Gastroesophageal sphincter (tissue), 3 donors: ENCODE results near the gene GPR39.

ENCODE experiments used
- POLR2A ChIP-seq, 2 donors: fragments of 450-650 bp; IDR thresholded peaks; one replicate each; pipeline ENCODE4 v1.6.1; 2017; ENCODE audit warnings: antibody characterized with exemption in 2 of 2, mild to moderate bottlenecking in 2 of 2, moderate library complexity in 1 of 2
- TF ChIP-seq, protein P1 (sequence below), 4 experiments: fragments of 200-600 bp in 2 of 4; fragments of 450-650 bp in 2 of 4; sonication (generic) in 1 of 4; IDR thresholded peaks; one replicate each; pipeline ENCODE4 v1.5.1; 2017 to 2019; ENCODE audit warnings: antibody characterized with exemption in 4 of 4, mild to moderate bottlenecking in 2 of 4, moderate library complexity in 2 of 4

DNA sequence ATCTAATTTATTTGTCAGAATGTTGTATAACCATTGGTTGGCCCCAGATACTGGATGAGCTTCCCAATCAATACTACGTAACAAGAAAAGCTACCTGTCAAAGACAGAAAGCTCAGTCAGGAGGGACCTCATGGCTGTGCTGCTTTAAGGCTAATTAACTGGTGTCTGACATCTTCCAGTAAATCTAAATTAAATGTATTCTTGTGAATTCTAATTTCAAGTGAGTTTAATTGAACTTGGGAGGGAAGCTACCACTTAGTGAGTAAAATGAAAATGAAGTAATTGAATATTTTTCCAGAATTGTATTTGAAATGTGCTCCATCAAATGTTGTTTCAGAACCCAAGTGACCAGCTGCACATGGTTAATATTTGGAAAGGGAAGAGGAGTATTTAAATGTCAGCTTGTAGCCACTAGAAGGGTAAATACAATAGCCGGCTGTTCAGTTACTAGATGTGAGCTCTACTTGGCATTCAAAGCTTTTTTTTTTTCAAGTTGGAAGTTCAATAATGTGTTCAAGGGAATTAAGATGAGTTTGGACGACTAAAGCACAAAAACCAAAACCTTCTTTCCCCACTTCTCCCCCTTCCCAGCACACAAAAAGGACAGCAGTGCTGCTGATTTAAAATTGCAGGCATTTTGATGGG is 62.0 kb downstream of the GPR39 start:
- TF ChIP-seq POLR2A (IDR thresholded peaks at IDR 0.05) = no peak
- TF ChIP-seq, protein P1, sequence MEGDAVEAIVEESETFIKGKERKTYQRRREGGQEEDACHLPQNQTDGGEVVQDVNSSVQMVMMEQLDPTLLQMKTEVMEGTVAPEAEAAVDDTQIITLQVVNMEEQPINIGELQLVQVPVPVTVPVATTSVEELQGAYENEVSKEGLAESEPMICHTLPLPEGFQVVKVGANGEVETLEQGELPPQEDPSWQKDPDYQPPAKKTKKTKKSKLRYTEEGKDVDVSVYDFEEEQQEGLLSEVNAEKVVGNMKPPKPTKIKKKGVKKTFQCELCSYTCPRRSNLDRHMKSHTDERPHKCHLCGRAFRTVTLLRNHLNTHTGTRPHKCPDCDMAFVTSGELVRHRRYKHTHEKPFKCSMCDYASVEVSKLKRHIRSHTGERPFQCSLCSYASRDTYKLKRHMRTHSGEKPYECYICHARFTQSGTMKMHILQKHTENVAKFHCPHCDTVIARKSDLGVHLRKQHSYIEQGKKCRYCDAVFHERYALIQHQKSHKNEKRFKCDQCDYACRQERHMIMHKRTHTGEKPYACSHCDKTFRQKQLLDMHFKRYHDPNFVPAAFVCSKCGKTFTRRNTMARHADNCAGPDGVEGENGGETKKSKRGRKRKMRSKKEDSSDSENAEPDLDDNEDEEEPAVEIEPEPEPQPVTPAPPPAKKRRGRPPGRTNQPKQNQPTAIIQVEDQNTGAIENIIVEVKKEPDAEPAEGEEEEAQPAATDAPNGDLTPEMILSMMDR (IDR thresholded peaks at IDR 0.05) = no peak
